Activated naive CD4-positive, alpha-beta T cell treated with anti-CD3 and anti-CD28 coated beads, Interleukin-2, amount 50 U/mL, for 24 hours (primary cell): ENCODE measurements around the gene KRT74.

Source experiments
- H3K27ac Mint-ChIP-seq: one replicate; pipeline ENCODE4 v1.8.0; 2021; ENCODE audit warnings: mild to moderate bottlenecking, mixed read lengths
- H3K27me3 Mint-ChIP-seq: one replicate; pipeline ENCODE4 v1.8.0; 2021; ENCODE audit warnings: mixed read lengths
- H3K36me3 Mint-ChIP-seq: one replicate; pipeline ENCODE4 v1.8.0; 2021; ENCODE audit warnings: mixed read lengths
- H3K4me1 Mint-ChIP-seq: one replicate; pipeline ENCODE4 v1.8.0; 2021; ENCODE audit warnings: mixed read lengths
- H3K4me3 Mint-ChIP-seq: one replicate; pipeline ENCODE4 v1.8.0; 2021; ENCODE audit warnings: mild to moderate bottlenecking, mixed read lengths
- H3K9me3 Mint-ChIP-seq: one replicate; pipeline ENCODE4 v1.8.0; 2021; ENCODE audit warnings: mixed read lengths

The KRT74 gene

GRCh38 chr12:52515927-52516831 lies 57.5 kb downstream of the KRT74 start:
- Mint-ChIP-seq H3K9me3 (peaks cover 3% of the 10 kb centered on the region), H3K4me3 (no peak overlapping the region), H3K4me1 (no peaks in the 10 kb centered on the region), H3K27me3 (no peaks in the 10 kb centered on the region), H3K36me3 (peaks cover 2% of the 10 kb centered on the region), H3K27ac (no peak overlapping the region)
